HFF-Myc (cell line): Measurements from ENCODE around the gene FAM240A.

Source experiments
- DNase-seq: peaks from one replicate; pipeline ENCODE4 v3.0.0-alpha.2; 2011; ENCODE audit warnings: low read depth; ENCODE audit errors: extremely low read depth
- H3K4me3 ChIP-seq: replicated peaks from 2 replicates; pipeline ENCODE4 v1.5.1; 2011; ENCODE audit warnings: low read depth, mild to moderate bottlenecking, control low read depth, low read length
- CTCF ChIP-seq: IDR thresholded peaks from 2 replicates; pipeline ENCODE4 v1.5.1; 2012; ENCODE audit warnings: mild to moderate bottlenecking, low read depth, low read length, control low read depth; ENCODE audit errors: missing control alignments

The FAM240A gene

GRCh38 chr3:46626039-46626438 is 13.7 kb downstream of the FAM240A start:
- no peak for TF ChIP-seq CTCF
- no peak overlapping the region for H3K4me3 ChIP-seq
- DNase-seq = no peak

- no peak for TF ChIP-seq CTCF
- no peak for DNase-seq
- no peak overlapping the region for H3K4me3 ChIP-seq
Measured at GRCh38 chr3:46627078-46627477, 14.8 kb downstream of the FAM240A start.

- no peak for TF ChIP-seq CTCF
- peak; percentile 25 for DNase-seq
- H3K4me3 ChIP-seq = no peak overlapping the region
Measured at GRCh38 chr3:46628901-46629369, 16.6 kb downstream of the FAM240A start.

- DNase-seq = peak; percentile 75
- TF ChIP-seq CTCF = peak; percentile 98
- peak overlapping the region; percentile 19 for H3K4me3 ChIP-seq
Measured at GRCh38 chr3:46629551-46630517, 17.5 kb downstream of the FAM240A start.

GRCh38 chr3:46632792-46633191 is 20.5 kb downstream of the FAM240A start:
- no peak for TF ChIP-seq CTCF
- no peak for DNase-seq
- no peak overlapping the region for H3K4me3 ChIP-seq

- TF ChIP-seq CTCF = no peak
- DNase-seq = no peak
- no peak overlapping the region for H3K4me3 ChIP-seq
Measured at GRCh38 chr3:46634856-46635255, 22.5 kb downstream of the FAM240A start.
